Sciatic nerve (tissue), 2 donors: ENCODE measurements around the gene NSRP1. TPM values are rescaled to one million over a fixed set of nuclear protein-coding genes. Genes with fewer than 3 reads are reported as not detected.
"Not testable (repeated sequence)": the region's sequence is repeated elsewhere in the genome, so short reads cannot be mapped to it uniquely, and the experiment has no call there.

ENCODE experiments used
- ATAC-seq: fragments of 200-7000 bp; cut with Tn5 transposase; one replicate; pipeline ENCODE4 v1.9.1; 2020; ENCODE audit warnings: mild to moderate bottlenecking, moderate library complexity
- DNase-seq: peaks from one replicate; pipeline ENCODE4 v3.0.0-alpha.2; 2020; ENCODE audit warnings: low spot score
- intact Hi-C: fragments of 100-400 bp; cut with DNase I; formaldehyde crosslinking; loops from one replicate; pipeline ENCODE4 v1.14.2; 2022
- total RNA-seq: library from RNA; stranded (reverse); fragmentation: NEBNext Ultra II Directional; extraction: Animal tissue kit (Norgen Biotek cat#: 25700); gene quantifications from one replicate; pipeline ENCODE4 v1.2.1, GENCODE V29; 2021
- donor health status: DM: no; HTN: no; CAD: no.
- donor health status: DM: no; HTN: no; CAD: no.

NSRP1 gene
- total RNA-seq, 1 donor from 2014 or later = 53.4 TPM

DNA sequence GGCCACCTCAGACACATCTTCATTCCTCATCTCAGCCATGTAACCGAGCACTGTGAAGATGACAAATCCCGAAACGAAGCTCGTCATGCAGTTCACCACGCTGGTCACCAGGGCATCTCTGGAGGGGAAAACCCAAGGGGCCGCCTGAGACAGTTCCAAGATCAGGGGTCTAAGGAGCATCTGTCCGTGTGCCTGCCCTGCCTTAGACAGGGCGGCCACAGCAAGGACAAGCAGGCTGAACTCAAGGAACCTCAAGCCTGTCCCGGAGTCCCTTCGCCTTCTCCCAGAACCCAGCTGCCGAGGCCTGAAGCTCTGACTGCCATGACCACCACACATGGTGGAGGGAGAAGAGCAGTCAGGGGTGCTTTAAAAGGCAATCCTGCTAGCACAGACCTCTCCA lies 96.1 kb downstream of the NSRP1 start:
- ATAC-seq (no peak), DNase-seq (no peak)
- intact Hi-C loops = no loop called here

DNA sequence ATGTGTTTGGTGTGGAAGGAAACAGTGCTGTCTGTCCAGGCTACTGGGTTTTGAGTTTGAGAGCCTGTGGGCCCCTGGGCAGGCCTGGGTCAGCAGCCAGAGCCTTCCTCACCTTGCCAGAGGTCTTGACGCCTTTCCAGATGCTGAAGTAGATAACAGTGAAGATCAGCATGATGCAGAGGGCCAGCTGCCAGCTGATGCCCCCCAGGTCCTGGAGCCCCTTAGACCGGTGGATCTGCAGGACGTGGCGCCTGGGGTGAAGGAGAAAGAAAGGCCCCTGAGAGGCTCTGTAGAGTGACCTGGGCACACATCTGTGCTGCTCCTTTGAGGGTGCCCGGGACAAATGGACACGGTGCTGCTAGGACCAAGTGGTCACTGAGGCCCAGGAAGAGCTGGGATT lies 100.4 kb downstream of the NSRP1 start:
- DNase-seq = no peak
- ATAC-seq = no peak
- intact Hi-C loops = no loop called here

DNA sequence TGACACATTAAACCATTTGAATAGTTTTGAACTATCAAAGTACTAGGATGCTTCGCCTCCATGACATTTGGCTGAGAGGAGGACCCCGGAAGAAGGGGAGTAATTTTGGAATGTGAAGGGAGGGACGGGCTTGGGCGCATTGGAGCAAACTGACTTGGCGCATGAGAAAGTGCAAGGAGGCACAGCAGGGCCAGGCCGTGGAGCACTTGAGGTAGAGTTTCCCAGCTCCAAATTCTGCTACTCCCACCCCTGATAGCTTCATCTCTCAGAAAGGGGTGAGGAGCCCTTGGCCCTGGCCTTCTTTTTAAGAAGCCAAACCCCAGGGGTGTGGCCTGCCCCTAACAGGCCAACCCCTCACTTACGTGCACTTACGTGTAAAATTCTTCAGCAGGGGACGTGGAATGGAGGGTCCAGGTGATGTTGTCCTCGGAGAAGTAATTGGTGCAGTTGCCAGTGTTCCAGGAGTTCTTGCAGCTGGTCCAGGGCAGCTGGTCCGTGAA lies 101.2 kb downstream of the NSRP1 start:
- intact Hi-C loops = no loop called here
- DNase-seq (no peak), ATAC-seq (no peak)

DNA sequence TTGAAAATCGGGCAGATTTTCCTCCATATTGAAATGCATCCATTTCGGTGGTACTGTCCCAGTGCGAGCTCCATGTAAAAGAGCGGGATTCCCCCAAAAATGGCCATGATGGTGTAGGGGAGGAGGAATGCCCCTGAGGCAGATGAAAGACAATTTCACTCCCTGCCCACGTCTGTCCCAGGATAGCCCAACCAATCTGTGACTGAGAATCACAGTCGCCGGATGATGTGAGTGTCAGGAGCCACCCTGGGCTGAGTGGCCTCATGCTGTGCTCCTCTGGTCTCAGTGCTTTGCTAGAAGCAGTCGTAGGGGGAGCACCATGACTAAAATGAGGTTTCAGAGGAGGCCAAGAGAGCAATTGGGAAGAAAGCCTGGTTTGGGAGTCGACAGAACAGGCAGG lies 102.2 kb downstream of the NSRP1 start:
- no peak for DNase-seq
- no peak for ATAC-seq
- intact Hi-C loops = no loop called here

DNA sequence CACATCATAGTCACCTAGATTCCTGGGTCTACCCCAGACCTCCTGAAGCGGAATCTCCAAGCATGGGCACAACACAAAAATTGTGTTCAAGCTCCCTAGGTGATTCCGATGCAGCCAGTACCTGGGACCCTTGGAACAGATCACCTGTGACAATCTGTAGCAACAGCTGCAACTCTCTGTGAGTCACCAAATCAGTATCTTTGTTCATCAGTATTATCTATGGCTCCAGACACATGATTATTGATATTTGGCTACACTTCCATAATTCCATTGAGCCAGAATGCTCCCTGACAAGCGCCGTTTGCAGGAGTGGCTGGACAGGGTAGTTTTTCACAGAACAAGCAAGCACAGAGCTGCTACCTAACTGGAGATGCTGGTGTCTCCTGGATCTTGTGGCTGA lies 102.7 kb downstream of the NSRP1 start:
- intact Hi-C loops = no loop called here
- DNase-seq = no peak
- no peak for ATAC-seq

DNA sequence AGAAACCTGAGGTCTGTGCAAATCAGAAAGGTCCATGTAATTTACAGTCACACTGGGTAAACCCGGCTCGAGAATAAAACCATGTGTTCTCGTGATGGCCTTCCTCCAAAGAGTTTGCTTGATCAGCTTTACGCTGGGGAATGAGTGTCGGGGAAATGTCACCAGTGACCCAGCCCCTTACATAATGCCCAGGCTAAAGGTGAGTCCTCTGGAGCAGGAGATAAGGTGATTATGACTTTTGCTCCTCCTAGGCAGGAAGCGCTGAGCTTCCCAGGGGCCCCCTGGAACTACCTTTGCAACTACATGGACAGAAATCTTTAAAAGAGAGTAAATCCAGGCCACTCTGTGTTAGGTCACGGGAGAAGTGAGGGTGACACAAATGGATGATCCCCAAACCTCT lies 103.2 kb downstream of the NSRP1 start:
- ATAC-seq (no peak), DNase-seq (no peak)
- intact Hi-C loops = no loop called here

DNA sequence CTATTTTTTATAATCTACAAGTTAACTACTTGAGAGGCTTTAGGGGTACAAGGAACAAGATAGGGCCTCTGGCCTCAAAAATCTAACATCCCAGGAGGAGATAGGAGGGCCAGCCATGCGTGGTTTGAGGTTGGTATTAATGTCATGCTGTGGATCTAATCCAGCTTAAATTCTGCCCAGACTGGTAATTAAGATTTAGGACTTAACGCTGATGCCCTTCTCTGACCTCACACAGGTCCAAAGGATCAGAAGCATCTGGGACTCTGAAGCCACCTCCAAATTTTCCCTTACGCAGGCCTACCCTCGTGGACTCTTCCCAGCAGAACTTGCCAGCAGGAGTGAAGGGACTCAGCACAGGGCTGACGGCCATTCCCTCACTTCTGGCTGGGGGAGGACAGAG lies 103.8 kb downstream of the NSRP1 start:
- intact Hi-C loops = no loop called here
- no peak for ATAC-seq
- no peak for DNase-seq

DNA sequence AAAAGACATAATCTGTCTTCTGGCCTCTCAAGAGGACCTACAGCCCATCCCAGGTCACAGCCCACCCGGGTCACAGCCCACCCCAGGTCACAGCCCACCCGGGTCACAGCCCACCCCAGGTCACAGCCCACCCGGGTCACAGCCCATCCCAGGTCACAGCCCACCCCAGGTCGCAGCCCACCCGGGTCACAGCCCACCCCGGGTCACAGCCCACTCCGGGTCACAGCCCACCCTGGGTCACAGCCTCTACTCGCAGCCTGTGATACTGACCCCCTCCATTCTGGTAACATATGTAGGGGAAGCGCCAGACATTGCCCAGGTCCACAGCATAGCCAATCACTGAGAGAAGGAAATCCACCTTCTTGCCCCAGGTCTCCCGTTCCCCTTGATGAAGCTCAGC lies 104.7 kb downstream of the NSRP1 start:
- no peak for DNase-seq
- intact Hi-C loops = no loop called here

DNA sequence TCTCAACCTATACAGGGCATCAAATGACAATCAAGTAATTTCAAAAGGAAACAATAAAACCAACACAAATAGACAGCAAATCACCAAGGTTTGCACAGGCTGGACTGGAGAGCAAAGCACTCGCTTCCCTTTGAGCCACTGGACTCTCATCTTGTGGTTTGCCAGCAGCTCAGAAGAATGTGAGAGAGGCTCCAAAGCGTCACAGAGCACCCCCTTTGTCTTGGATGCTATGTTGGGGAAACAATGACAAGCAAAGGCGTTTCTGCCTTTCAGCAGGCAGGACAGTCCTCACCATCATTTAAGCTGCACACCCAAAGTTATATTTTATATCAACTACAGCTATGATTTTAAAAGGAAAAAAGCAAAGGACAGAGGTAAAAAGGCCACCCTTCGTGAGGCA lies 105.6 kb downstream of the NSRP1 start:
- intact Hi-C loops = no loop called here
- DNase-seq (no peak), ATAC-seq (no peak)

More for the DNA sequence above, 104.7 kb downstream of the NSRP1 start:
- ATAC-seq = no peak

DNA sequence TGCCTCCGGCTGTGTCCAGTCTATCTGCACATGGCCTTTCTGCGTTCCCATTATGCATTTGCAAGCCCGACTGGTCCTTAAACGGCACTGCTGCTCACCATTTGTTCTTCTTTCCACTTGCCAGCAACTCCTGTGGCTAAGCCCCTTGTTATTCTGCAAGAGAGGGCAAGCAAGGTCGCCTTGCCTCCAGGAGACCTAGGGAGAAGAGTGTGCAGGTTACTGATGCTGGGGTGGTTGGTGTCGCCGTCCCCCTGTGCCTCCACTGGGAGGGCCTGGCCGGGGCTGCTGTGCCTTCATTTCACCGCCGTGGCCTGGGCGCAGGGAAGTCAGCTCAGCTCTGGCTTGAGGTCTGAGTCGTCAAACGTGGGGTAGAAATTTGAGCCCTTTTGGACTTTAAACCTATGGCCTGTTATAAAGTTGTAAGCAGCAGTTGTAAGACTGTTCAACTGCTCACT lies 106.1 kb downstream of the NSRP1 start:
- ATAC-seq = no peak
- intact Hi-C loops = no loop called here
- DNase-seq = no peak

DNA sequence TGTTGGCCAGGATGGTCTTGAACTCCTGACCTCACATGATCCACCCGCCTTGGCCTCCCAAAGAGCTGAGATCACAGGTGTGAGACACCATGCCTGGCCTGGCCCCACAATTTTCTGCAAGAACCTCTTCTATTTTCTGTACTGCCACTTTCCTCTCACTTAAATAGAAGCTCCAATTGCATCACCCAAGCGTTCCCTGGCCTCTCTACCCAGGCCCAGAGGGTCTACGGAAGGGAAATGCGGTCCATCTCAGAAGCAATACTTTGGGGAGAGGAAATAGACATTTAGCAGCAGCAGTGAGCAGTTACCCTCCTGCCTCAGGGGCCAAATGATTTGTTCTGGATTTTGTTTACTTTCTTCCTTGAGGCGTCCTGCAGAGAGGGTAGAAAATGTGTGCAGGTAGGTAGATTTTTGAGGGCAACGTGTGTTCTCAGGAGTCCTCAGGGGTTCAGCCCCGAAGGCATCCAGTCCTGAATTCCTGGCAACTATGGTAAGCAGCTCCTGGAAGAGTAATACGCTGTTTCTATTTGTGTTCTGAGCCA lies 107.9 kb downstream of the NSRP1 start:
- intact Hi-C loops = no loop called here
- no peak for DNase-seq
- no peak for ATAC-seq

DNA sequence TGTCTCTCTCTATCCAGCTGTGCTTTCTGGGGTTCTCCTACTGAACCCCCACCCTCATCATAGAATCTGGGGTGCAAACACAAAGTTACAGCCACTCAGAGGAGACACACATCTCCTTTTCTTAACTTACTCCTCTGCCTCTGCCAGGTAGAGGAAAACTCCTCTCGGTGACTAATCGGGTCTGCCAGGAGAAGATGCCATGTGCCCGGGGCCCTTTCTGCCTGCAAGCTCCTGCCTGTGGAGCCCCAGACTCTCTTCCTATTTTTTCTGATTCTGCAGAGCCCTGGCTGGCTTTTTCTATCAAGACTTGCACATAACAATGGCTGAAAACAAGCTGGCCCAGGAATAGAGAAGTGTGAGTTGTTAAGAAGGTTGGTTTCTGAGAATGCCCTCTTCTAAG lies 108.5 kb downstream of the NSRP1 start:
- ATAC-seq = no peak
- intact Hi-C loops = no loop called here
- DNase-seq = no peak

DNA sequence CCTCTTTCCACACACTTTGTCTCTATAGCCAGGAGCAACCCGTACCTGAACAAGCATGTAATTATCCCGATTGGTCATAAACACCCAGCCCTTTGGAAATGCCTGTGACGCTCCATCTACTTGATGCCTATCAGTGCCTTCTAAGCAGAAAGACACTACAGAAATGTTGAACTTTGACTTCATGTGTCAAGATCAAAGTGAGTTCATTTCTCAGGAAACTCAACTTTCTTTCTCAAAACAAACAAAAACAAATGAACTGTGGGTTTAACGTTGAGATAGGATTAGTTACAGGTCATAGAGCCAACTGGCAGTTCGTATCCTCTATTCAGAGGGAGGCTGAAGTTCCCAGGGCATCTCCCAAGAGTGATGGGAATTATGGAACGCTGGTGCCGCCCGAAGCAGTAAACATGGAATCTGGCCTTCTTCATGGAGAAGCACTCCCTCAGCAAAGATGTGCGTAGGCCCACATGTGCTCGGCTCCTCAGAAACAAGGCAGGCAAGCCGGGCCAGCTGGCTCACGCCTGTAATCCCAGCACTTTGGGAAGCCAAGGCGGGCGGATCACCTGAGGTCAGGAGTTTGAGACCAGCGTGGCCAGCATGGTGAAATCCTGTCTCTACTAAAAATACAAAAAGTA lies 109.4 kb downstream of the NSRP1 start:
- no peak for DNase-seq
- intact Hi-C loops = no loop called here
- no peak for ATAC-seq

DNA sequence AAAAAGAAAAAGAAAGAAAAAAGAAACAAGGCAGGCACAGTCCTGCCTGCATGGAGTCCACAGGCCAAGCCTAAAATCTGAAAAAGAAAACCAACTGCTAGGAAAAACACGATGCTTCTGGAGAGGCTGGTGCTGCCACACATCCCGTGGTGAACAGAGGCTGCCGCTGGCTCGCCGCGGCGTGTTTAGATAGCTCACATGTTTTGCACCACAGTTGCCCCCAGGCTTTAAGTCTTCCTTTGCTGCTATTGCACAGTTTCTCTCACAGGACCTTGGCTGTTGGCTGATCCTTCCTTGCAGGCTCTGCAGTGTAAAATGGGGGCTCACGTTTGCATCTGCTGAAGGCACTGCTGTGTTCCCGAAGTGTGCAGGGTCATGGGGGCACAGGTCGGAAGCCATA lies 110.3 kb downstream of the NSRP1 start:
- no peak for ATAC-seq

DNA sequence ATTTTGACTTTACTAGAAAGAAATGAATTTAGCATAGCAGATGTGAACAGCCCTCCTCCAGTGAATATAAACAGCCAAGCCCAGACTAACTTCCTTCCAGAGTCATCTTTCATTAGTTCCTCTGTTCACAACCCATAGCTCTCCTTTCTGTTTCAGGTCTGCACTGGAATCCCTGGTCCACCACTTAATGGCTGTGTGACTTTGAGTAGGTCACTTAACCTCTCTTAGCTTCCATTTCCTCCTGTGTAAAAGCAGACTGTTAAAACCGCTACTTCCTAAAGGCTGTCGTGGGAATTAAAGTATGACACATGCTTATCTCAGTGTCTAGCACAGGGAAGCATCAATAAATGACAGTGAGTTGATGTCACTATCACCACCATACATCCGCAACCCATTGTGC lies 111.4 kb downstream of the NSRP1 start:
- intact Hi-C loops = no loop called here
- DNase-seq = no peak
- ATAC-seq = no peak

More for the DNA sequence above, 110.3 kb downstream of the NSRP1 start:
- intact Hi-C loops = no loop called here
- no peak for DNase-seq

DNA sequence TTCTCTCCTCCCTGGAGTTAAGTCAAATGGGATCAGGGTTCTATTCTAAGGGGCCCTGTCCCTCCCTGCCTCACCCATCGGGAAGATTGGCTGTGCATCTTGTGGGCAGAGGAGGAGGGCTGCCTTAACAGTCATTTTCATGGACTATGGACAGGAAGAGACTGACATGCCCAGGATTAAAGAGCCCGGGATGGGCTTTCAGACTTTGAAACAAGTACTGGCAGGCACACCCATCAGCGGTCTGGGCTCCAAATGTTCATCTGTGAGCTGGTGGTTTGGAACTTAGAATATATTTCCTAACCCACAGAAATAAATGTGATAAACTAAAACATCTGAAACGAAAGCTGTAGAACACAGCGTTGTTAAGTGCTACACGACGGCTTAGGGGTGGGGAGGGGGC lies 112.4 kb downstream of the NSRP1 start:
- DNase-seq (no peak), ATAC-seq (no peak)
- intact Hi-C loops = no loop called here

DNA sequence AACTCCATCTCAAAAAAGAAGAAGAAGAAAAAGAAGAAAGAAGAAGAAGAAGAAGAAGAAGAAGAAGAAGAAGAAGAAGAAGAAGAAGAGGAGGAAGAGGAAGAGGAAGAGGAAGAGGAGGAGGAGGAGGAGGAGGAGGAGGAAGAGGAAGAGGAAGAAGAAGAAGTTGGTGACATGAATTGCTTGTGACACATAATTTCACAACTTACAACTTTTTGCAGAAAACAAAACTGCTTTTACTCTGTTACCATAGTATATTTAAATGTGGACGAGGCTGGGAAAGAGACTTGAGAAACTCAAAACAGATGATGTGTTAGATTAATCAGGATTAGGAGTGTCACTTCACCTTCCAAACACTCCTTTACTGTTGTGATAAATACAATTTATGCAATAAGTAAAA lies 113.4 kb downstream of the NSRP1 start:
- intact Hi-C loops, ATAC-seq, DNase-seq: not testable (repeated sequence)

DNA sequence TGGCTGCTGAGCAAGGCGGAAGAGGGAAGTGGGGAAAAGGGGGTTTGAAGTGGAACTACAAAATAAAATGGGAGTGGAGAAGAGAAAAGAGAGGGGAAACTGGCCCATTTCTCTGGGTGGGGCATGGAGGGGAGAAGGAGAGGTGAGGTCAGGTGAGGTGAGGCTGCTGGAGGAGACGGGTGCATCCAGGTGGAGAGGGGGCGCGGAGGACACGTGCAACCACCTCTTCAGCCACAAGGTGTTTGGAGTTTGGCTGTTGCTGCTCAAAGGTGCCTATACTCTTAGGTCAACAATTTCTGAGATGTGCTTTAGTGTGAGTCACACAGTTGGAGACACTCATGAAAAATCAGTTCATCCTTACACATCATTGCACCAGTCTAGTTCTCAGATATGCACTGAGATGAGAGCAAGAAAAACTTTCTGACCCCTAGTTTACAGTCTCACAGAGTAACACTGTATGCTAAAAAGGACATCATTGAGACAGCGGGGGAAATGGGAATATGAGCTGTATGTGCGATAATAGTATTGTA lies 114.0 kb downstream of the NSRP1 start:
- DNase-seq = no peak
- no peak for ATAC-seq
- intact Hi-C loops = no loop called here

DNA sequence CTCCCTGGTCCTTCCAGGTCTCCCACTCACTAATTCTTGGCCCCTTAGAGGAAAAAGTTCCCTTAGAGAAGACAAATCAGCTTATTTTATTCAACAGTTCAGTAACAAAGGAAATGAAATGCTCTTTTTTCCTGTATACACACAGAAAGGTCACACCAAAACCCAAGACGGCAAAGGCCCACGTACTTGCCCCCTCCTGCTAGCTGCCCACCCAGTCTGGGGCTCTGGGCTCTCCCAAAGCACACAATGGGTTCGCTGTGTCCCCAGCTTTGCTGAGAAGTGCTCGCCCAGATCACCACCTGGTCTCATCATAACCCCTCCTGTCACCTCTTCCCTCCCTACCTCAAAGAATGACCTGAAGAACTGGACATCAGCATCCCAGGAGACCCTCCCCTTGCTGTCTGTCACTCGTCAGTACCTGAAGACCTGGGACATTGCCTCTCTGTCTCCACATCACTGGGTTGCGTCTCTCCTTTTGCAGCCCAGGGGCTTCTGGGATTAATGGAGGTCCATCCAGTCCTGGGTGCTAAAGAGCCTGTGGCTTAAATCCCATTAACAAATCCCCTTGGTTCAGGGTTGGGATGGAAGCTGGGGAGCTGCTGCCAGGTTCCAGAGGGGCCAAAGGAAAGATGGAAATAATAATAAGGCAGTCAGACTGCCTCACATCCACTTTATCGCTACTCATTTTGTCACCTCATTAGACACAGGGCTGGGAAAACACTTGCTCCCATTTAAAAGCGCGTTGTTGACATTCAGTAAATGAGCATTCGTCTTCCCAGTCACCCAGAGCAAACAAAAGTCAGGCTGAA lies 115.6 kb downstream of the NSRP1 start:
- intact Hi-C loops = no loop called here
- no peak for DNase-seq
- peak; percentile 36 for ATAC-seq

DNA sequence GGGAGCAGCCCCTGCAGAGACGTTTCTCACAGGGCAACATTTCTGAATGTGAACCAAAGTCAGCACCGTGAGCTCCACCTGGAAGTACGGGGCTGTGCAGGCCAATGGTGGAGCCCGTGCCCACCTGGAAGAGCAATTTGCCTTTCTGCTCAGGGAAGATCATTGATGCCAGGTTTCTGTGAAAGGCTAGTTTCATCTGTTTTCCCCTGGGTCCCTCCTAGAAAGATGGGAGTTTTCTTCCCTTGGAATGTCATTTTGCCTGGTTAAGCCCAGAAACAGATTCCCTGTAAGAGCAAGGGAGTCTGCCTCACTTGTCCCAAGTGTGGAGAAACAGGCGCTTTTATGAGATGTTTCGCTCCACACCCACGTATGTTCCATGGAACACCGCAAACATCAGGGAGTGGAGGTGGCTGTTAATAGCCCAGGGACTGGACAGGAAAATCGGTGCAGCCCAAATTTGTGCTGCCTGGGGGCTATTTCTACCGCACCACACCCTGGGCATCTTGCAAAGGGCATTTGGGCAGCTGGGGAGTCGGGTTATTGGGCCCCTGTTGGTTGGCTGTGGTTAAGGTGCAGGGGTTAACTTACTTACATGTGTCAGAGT lies 116.3 kb downstream of the NSRP1 start:
- intact Hi-C loops = no loop called here
- ATAC-seq (no peak), DNase-seq (no peak)
